A673 (cell line): Measurements from ENCODE around the gene ADSL.

Experiments used
- CTCF ChIP-seq: fragments of 300-800, 200-600 bp; sonication (generic); conservative IDR thresholded peaks from 2 replicates; pipeline ENCODE4 v1.5.1; 2017; ENCODE audit warnings: low read depth, mild to moderate bottlenecking, antibody characterized with exemption, low read length, moderate library complexity, mixed read lengths
- EZH2 ChIP-seq: fragments of 200-600 bp; sonication (generic); IDR thresholded peaks from 2 replicates; pipeline ENCODE4 v1.6.1; 2017; ENCODE audit warnings: borderline replicate concordance, low read depth, mild to moderate bottlenecking, mixed read lengths, antibody characterized with exemption, low read length; ENCODE audit not compliant: poor library complexity, severe bottlenecking

GRCh38 chr22:40352763-40353162 is 6.5 kb downstream of the ADSL start:
- TF ChIP-seq CTCF (no peak), EZH2 (no peak)
